Astrocyte (in vitro differentiated cells and primary cell): ENCODE measurements around the gene RSRC2. TPM values are rescaled to one million over a fixed set of nuclear protein-coding genes. Genes with fewer than 3 reads are reported as not detected.

ENCODE experiments used
- DNase-seq: peaks from one replicate; pipeline ENCODE4 v3.0.0-alpha.2; 2010; ENCODE audit warnings: low read depth
- FAIRE-seq: peaks from 2 replicates; lab custom pipeline; 2011; peaks lifted over from hg19 to GRCh38; lab: Jason Lieb, UNC
- H2AFZ ChIP-seq: 2 replicates; pipeline ENCODE4 v1.6.0; 2012; ENCODE audit warnings: low read depth, low read length, inconsistent platforms
- H3K27ac ChIP-seq: 2 replicates; pipeline ENCODE4 v1.5.1; 2011; ENCODE audit warnings: low read depth, low read length, inconsistent platforms
- H3K27me3 ChIP-seq: 2 replicates; pipeline ENCODE4 v1.6.0; 2011; ENCODE audit warnings: low read length, inconsistent platforms; ENCODE audit not compliant: insufficient read depth
- H3K36me3 ChIP-seq: 2 replicates; pipeline ENCODE4 v1.5.1; 2011; ENCODE audit warnings: low read length, inconsistent platforms; ENCODE audit not compliant: insufficient read depth
- H3K4me1 ChIP-seq: 2 replicates; pipeline ENCODE4 v1.5.1; 2011; ENCODE audit warnings: low read length, inconsistent platforms; ENCODE audit not compliant: insufficient read depth
- H3K4me2 ChIP-seq: 2 replicates; pipeline ENCODE4 v1.6.0; 2012; ENCODE audit warnings: low read length, inconsistent platforms
- H3K4me3 ChIP-seq: 2 replicates; pipeline ENCODE4 v1.5.1; 2011; ENCODE audit warnings: low read depth, mild to moderate bottlenecking, low read length, inconsistent platforms; ENCODE audit not compliant: insufficient read depth
- H3K79me2 ChIP-seq: 2 replicates; pipeline ENCODE4 v1.6.0; 2012; ENCODE audit warnings: mild to moderate bottlenecking, low read length, inconsistent platforms; ENCODE audit not compliant: insufficient read depth
- H3K9ac ChIP-seq: 2 replicates; pipeline ENCODE4 v1.6.0; 2012; ENCODE audit warnings: mild to moderate bottlenecking, low read length, inconsistent platforms
- H3K9me3 ChIP-seq: 2 replicates; pipeline ENCODE4 v1.5.1; 2012; ENCODE audit warnings: low read depth, mild to moderate bottlenecking, low read length, inconsistent platforms; ENCODE audit not compliant: insufficient read depth
- H4K20me1 ChIP-seq: 2 replicates; pipeline ENCODE4 v1.6.0; 2012; ENCODE audit warnings: low read length, inconsistent platforms; ENCODE audit not compliant: insufficient read depth
- H3K27ac Mint-ChIP-seq: one replicate; pipeline ENCODE4 v1.8.0; 2021; ENCODE audit warnings: mild to moderate bottlenecking, mixed read lengths; ENCODE audit not compliant: unreplicated experiment
- H3K27me3 Mint-ChIP-seq: one replicate; pipeline ENCODE4 v1.8.0; 2021; ENCODE audit warnings: low read depth, mixed read lengths; ENCODE audit not compliant: unreplicated experiment
- H3K36me3 Mint-ChIP-seq: one replicate; pipeline ENCODE4 v1.8.0; 2021; ENCODE audit warnings: low read depth, mixed read lengths; ENCODE audit not compliant: unreplicated experiment
- H3K4me1 Mint-ChIP-seq: one replicate; pipeline ENCODE4 v1.8.0; 2021; ENCODE audit warnings: low read depth, mixed read lengths; ENCODE audit not compliant: unreplicated experiment
- H3K4me3 Mint-ChIP-seq: one replicate; pipeline ENCODE4 v1.8.0; 2021; ENCODE audit warnings: mild to moderate bottlenecking, moderate library complexity, mixed read lengths; ENCODE audit not compliant: unreplicated experiment
- H3K9me3 Mint-ChIP-seq: one replicate; pipeline ENCODE4 v1.8.0; 2021; ENCODE audit warnings: mild to moderate bottlenecking, mixed read lengths; ENCODE audit not compliant: unreplicated experiment
- EZH2 ChIP-seq: IDR thresholded peaks from 2 replicates; pipeline ENCODE4 v1.6.1; 2012; ENCODE audit warnings: mild to moderate bottlenecking, low read length, inconsistent platforms; ENCODE audit not compliant: insufficient read depth
- total RNA-seq: library from RNA; stranded (reverse); gene quantifications from 2 replicates; pipeline ENCODE4 v1.2.1, GENCODE V29; 2021
- TF ChIP-seq, protein P1 (sequence below): IDR thresholded peaks from 2 replicates; pipeline ENCODE4 v1.5.1; 2011; ENCODE audit warnings: low read depth, mild to moderate bottlenecking, inconsistent platforms, low read length, moderate library complexity; ENCODE audit not compliant: insufficient read depth

The RSRC2 gene
- total RNA-seq, 1 donor from 2014 or later, result 56.3 TPM

- Histone ChIP-seq H3K79me2 (no peaks in the 10 kb centered on the region), H3K9ac (no peak overlapping the region), H3K9me3 (no peaks in the 10 kb centered on the region), H3K27me3 (no peaks in the 10 kb centered on the region), H3K4me2 (no peak overlapping the region), H4K20me1 (no peaks in the 10 kb centered on the region), H2AFZ (no peak overlapping the region), H3K27ac (no peak overlapping the region), H3K4me3 (no peak overlapping the region), H3K4me1 (no peaks in the 10 kb centered on the region), H3K36me3 (peaks cover 22% of the 10 kb centered on the region)
- Mint-ChIP-seq H3K9me3 (no peaks in the 10 kb centered on the region), H3K27me3 (no peaks in the 10 kb centered on the region), H3K27ac (no peak overlapping the region), H3K4me1 (peaks cover 4% of the 10 kb centered on the region), H3K4me3 (no peak overlapping the region), H3K36me3 (peaks cover 1% of the 10 kb centered on the region)
- no peak for TF ChIP-seq EZH2
- TF ChIP-seq, protein P1, sequence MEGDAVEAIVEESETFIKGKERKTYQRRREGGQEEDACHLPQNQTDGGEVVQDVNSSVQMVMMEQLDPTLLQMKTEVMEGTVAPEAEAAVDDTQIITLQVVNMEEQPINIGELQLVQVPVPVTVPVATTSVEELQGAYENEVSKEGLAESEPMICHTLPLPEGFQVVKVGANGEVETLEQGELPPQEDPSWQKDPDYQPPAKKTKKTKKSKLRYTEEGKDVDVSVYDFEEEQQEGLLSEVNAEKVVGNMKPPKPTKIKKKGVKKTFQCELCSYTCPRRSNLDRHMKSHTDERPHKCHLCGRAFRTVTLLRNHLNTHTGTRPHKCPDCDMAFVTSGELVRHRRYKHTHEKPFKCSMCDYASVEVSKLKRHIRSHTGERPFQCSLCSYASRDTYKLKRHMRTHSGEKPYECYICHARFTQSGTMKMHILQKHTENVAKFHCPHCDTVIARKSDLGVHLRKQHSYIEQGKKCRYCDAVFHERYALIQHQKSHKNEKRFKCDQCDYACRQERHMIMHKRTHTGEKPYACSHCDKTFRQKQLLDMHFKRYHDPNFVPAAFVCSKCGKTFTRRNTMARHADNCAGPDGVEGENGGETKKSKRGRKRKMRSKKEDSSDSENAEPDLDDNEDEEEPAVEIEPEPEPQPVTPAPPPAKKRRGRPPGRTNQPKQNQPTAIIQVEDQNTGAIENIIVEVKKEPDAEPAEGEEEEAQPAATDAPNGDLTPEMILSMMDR, result no peak
- DNase-seq (no peak), FAIRE-seq (no peak)
These were observed 19.1 kb upstream of the RSRC2 start for GRCh38 chr12:122545855-122546254.

DNA sequence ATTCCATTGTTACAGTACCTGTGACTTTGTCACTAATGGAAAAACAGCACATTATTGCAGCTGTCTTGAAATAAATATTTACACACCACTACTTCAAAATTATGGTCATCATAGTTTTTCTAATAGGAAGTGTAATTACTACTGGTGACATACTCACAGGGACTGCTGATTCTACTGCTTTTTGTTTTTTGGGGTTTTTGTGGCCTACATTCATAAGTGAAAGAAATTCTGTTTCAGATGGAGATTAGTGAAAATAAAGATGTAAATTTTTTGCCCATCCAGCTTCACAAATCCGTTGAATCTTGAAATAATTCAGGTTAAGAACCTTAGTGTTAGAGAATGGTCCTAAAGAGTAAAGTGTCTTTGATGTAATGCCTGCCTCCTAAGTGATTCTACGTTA lies 17.8 kb upstream of the RSRC2 start:
- H3K9ac ChIP-seq, result no peak overlapping the region
- TF ChIP-seq, protein P1, result no peak
- no peak for TF ChIP-seq EZH2
- no peaks in the 10 kb centered on the region for H3K79me2 ChIP-seq
- no peak overlapping the region for H3K27ac Mint-ChIP-seq
- no peaks in the 10 kb centered on the region for H3K27me3 ChIP-seq
- no peak overlapping the region for H3K4me3 Mint-ChIP-seq
- H3K27ac ChIP-seq, result no peak overlapping the region
- H4K20me1 ChIP-seq, result no peaks in the 10 kb centered on the region
- FAIRE-seq, result no peak
- H3K36me3 Mint-ChIP-seq, result peaks cover 1% of the 10 kb centered on the region
- no peaks in the 10 kb centered on the region for H3K4me1 ChIP-seq
- no peak overlapping the region for H2AFZ ChIP-seq
- no peaks in the 10 kb centered on the region for H3K9me3 Mint-ChIP-seq
- H3K4me3 ChIP-seq, result no peak overlapping the region
- H3K36me3 ChIP-seq, result peaks cover 17% of the 10 kb centered on the region
- no peak overlapping the region for H3K4me2 ChIP-seq
- H3K27me3 Mint-ChIP-seq, result no peaks in the 10 kb centered on the region
- DNase-seq, result no peak
- peaks cover 4% of the 10 kb centered on the region for H3K4me1 Mint-ChIP-seq
- no peaks in the 10 kb centered on the region for H3K9me3 ChIP-seq

GRCh38 chr12:122538496-122538895 lies 11.8 kb upstream of the RSRC2 start:
- H3K27me3 Mint-ChIP-seq, result no peaks in the 10 kb centered on the region
- H3K79me2 ChIP-seq, result no peaks in the 10 kb centered on the region
- no peak overlapping the region for H3K9ac ChIP-seq
- no peak overlapping the region for H3K27ac Mint-ChIP-seq
- H4K20me1 ChIP-seq, result no peaks in the 10 kb centered on the region
- no peak for FAIRE-seq
- TF ChIP-seq, protein P1, result no peak
- no peak for TF ChIP-seq EZH2
- H3K9me3 Mint-ChIP-seq, result no peaks in the 10 kb centered on the region
- no peak overlapping the region for H3K4me2 ChIP-seq
- no peaks in the 10 kb centered on the region for H3K27me3 ChIP-seq
- no peaks in the 10 kb centered on the region for H3K9me3 ChIP-seq
- H3K36me3 Mint-ChIP-seq, result no peaks in the 10 kb centered on the region
- no peaks in the 10 kb centered on the region for H3K4me1 ChIP-seq
- no peak overlapping the region for H3K4me3 ChIP-seq
- H2AFZ ChIP-seq, result no peak overlapping the region
- no peak overlapping the region for H3K4me3 Mint-ChIP-seq
- no peak for DNase-seq
- H3K4me1 Mint-ChIP-seq, result peaks cover 4% of the 10 kb centered on the region
- H3K36me3 ChIP-seq, result peaks cover 9% of the 10 kb centered on the region
- no peak overlapping the region for H3K27ac ChIP-seq
